ENCODE measurements around the gene FRRS1.
"Not testable (repeated sequence)": the region's sequence is repeated elsewhere in the genome, so short reads cannot be mapped to it uniquely, and the experiment has no call there.

FRRS1 gene

GRCh38 chr1:99764909-99765308 is 1.5 kb downstream of the FRRS1 start:
- no peak for DNase-seq

GRCh38 chr1:99764439-99764838 is 2.0 kb downstream of the FRRS1 start:
- no peak for DNase-seq

GRCh38 chr1:99763956-99764355 is 2.5 kb downstream of the FRRS1 start:
- DNase-seq: no peak

- no peak for DNase-seq
Observed at GRCh38 chr1:99761774-99762173, 4.7 kb downstream of the FRRS1 start.

GRCh38 chr1:99759518-99760160 is 6.8 kb downstream of the FRRS1 start:
- DNase-seq: no peak

- DNase-seq: not testable (repeated sequence)
Observed at GRCh38 chr1:99758686-99759517, 7.5 kb downstream of the FRRS1 start.

GRCh38 chr1:99758073-99758511 is 8.3 kb downstream of the FRRS1 start:
- no peak for DNase-seq

GRCh38 chr1:99756598-99756997 is 9.8 kb downstream of the FRRS1 start:
- DNase-seq: no peak

GRCh38 chr1:99755664-99756063 is 10.8 kb downstream of the FRRS1 start:
- DNase-seq: no peak

GRCh38 chr1:99754697-99755096 is 11.7 kb downstream of the FRRS1 start:
- DNase-seq: no peak

GRCh38 chr1:99754055-99754626 is 12.3 kb downstream of the FRRS1 start:
- DNase-seq: no peak

GRCh38 chr1:99751877-99752504 is 14.4 kb downstream of the FRRS1 start:
- DNase-seq: no peak

GRCh38 chr1:99749504-99750347 is 16.7 kb downstream of the FRRS1 start:
- no peak for DNase-seq

GRCh38 chr1:99748419-99748818 is 18.0 kb downstream of the FRRS1 start:
- DNase-seq: no peak

GRCh38 chr1:99745684-99746083 is 20.8 kb downstream of the FRRS1 start:
- DNase-seq: no peak

- no peak for DNase-seq
Observed at GRCh38 chr1:99745061-99745460, 21.4 kb downstream of the FRRS1 start.

GRCh38 chr1:99740141-99740540 is 26.3 kb downstream of the FRRS1 start:
- DNase-seq: no peak

GRCh38 chr1:99738858-99739465 is 27.5 kb downstream of the FRRS1 start:
- DNase-seq: no peak

GRCh38 chr1:99737016-99737415 is 29.4 kb downstream of the FRRS1 start:
- peak; percentile 22 for DNase-seq

GRCh38 chr1:99735852-99736251 is 30.6 kb downstream of the FRRS1 start:
- DNase-seq: no peak

GRCh38 chr1:99731384-99731783 is 35.1 kb downstream of the FRRS1 start:
- no peak for DNase-seq

All from NCI-H1436 (cell line).